Heart left ventricle (tissue), 13 donors: ENCODE data around the gene DCN.

Experiments used
- POLR2A ChIP-seq, 2 donors: fragments of 450-650 bp; IDR thresholded peaks; one replicate each; pipeline ENCODE4 v1.6.1; 2017; ENCODE audit warnings: antibody characterized with exemption in 2 of 2, mild to moderate bottlenecking in 2 of 2, moderate library complexity in 2 of 2
- TF ChIP-seq, protein P1 (sequence below), 12 donors: fragments of 200-600 bp; sonication (generic) in 4 of 12; IDR thresholded peaks; one replicate each; pipeline versions ENCODE4 v1.5.0 to v1.8.0; 2018 to 2022; ENCODE audit warnings: antibody characterized with exemption in 12 of 12, mild to moderate bottlenecking in 5 of 12
- donor health status: ischemic (EF 13 %, LVEDD 7.1; RV severe dilation, severe dysfunction).
- donor health status: DM: no; HTN: yes; CAD: no.
- donor health status: DM: no; HTN: no; CAD: no.
- donor health status: ischemic (EF 25% LVEDD 6.9; RV normal size, moderate dysfunction).
- donor health status: ischemic (EF 25% LVEDD 5.7; RV mildly dilated, moderate dysfunction).
- donor health status: ischemic (EF 35%, LVEDD 5.7; RV mildly dilated, moderate dysfunction).
- donor health status: nonischemic (EF 11% LVEDD 7.7; RV severe dilation, severe dysfunction).
- donor health status: DM: yes; HTN: yes; CAD: no.
- donor health status: PGD.
- donor health status: ischemic (EF 29% LVEDD 5.4; RV normal size, mild dysfunction).
- donor health status: nonischemic (EF 23%, LVEDD 6.1; RV moderate dilation, normal function).

- TF ChIP-seq, protein P1, sequence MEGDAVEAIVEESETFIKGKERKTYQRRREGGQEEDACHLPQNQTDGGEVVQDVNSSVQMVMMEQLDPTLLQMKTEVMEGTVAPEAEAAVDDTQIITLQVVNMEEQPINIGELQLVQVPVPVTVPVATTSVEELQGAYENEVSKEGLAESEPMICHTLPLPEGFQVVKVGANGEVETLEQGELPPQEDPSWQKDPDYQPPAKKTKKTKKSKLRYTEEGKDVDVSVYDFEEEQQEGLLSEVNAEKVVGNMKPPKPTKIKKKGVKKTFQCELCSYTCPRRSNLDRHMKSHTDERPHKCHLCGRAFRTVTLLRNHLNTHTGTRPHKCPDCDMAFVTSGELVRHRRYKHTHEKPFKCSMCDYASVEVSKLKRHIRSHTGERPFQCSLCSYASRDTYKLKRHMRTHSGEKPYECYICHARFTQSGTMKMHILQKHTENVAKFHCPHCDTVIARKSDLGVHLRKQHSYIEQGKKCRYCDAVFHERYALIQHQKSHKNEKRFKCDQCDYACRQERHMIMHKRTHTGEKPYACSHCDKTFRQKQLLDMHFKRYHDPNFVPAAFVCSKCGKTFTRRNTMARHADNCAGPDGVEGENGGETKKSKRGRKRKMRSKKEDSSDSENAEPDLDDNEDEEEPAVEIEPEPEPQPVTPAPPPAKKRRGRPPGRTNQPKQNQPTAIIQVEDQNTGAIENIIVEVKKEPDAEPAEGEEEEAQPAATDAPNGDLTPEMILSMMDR (IDR thresholded peaks at IDR 0.05) = no peak
- no peak for TF ChIP-seq POLR2A (IDR thresholded peaks at IDR 0.05)
These were observed 19.8 kb upstream of the DCN start for GRCh38 chr12:91202390-91202789.
